SK-MEL-5 (cell line): ENCODE results near the gene PDIA4. TPM values are rescaled to one million over a fixed set of nuclear protein-coding genes. Genes with fewer than 3 reads are reported as not detected.
"Not testable (repeated sequence)": the region's sequence is repeated elsewhere in the genome, so short reads cannot be mapped to it uniquely, and the experiment has no call there.

ENCODE experiments used
- DNase-seq: peaks from one replicate; pipeline ENCODE4 v3.0.0-alpha.2; 2016; ENCODE audit warnings: low read depth, low spot score
- in situ Hi-C: cut with HindIII; loops from 2 replicates; pipeline ENCODE4 v1.10.0; 2016; ENCODE audit warnings: low sequenced_read_pairs, high pct_unique_total_duplicates, low pct_unique_long_range_greater_than_20kb
- total RNA-seq: library from RNA; depleted of rRNA; stranded (reverse); fragments of >200 nt; shearing (Covaris generic); gene quantifications from 2 replicates; pipeline ENCODE4 v1.2.3, GENCODE V29; 2014

The PDIA4 gene
- total RNA-seq, 1 experiment from 2014 or later, result 385 TPM

DNA sequence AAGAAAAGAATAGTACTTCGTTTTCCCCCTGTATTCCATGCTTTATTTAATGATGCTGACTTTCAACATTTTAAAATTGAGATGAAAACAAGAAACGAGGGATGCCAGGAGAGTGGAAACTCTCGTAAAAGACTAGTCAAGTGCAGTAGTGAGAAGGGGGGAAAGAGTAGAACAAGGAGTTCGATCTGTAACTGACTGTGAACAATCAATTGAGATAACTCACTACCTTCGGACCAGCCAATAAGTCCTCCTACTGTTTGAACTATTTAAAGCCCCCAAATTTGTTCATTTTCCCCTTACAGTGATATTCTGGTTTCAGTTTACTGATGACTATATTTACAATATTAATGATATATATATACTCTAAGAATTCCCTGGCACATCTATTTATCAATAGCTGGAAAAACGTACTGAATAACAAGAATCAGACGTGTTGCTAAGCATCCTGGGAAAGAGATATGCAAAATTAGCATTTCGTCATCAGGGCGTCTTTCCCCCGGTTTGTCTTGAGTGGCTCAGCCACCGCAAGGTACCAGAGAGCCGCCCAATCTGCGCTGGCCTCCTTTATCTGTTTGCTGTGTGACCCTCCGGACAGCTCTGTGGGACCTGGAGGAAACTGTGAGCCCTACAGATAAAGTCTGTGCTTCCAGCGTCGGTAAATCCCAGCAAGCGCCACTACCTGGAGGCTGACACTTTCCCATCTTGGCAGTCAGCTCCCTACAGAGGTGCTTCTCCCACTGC, 41.1 kb downstream of the PDIA4 start:
- peak; percentile 95 for DNase-seq
- in situ Hi-C loops, result no loop called here

DNA sequence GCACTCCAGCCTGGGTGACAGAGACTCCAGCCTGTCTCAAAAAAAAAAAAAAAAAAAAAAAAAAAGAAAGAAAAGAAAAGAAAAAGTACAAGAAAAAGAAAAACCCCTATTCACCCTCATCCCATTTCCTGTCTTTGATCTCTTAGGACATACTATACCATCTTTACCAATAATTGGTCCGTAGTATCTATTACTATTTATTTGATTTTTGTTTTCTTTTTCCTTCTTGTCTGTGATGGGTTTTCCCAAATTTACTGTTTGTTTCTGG, 41.6 kb downstream of the PDIA4 start:
- DNase-seq, result no peak
- in situ Hi-C loops, result no loop called here

DNA sequence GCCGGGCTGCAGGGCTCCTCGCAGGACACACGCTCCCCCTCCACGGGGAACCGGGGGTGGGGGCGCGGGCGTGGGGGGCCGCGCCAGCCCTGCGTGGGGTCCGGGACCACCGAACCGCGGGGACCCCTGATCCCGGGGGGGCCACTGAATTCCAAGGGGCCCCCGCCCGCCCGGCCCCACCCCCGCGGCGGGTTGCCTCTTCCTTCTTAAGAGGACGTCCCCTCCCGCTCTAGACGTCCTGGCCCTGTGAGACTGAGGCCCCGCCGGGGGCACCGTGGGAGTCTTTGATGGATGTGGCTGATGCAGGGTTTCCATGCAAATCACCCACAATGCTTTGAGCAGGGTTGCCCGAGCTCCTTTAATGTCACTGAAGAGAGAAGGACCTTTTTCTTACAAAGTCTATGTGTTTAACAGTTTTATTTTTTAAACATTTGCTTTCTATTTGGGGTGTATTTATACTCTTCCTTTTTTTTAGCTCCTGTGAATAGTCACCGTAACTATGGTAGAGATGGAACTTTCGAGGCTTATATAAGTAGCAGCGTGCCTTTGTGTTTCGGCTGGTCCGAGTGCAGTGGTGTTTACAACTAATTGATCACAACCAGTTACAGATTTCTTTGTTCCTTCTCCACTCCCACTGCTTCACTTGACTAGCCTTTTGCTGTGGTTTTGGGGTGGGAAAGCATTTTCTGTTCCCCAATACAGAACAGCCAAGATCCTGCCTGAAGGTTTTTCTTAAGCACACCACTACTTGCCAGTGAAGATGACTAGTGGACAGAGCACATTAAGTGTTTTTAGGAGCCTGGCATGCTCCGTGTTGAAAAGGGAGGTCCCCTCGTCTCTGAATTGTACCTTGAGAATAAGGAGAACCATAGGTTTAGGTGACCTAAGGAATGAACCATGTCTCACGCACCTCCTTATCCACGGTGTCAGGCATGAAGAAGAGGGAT, 44.8 kb downstream of the PDIA4 start:
- DNase-seq, result peak; percentile 91
- in situ Hi-C loops, result no loop called here

DNA sequence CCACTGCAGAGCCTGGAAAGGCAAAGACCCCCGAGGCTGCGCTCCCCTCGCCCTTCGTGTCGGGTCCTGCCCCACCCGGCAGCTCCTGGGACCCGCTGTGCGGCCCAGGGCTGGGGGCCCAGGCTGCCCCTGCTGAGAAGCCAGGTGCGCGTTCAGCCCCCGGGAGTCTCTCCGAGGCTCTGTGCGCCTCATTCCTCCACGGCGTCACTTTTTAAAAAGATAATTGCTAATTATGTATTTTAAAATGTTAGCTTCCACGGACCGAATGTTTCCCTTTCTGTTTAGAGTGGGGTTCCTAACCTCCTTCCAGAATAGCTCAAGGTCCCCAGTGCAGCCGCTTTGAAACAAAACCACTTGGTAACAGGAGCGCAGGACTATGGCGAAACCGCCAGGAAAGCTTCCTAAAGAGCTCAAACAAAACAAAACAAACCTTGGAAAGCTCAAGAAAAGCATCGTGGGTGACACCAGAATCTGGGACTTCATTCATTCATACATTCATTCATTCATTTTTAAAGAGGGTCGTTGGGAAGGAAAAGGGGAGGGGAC, 45.6 kb downstream of the PDIA4 start:
- no peak for DNase-seq
- in situ Hi-C loops, result no loop called here

DNA sequence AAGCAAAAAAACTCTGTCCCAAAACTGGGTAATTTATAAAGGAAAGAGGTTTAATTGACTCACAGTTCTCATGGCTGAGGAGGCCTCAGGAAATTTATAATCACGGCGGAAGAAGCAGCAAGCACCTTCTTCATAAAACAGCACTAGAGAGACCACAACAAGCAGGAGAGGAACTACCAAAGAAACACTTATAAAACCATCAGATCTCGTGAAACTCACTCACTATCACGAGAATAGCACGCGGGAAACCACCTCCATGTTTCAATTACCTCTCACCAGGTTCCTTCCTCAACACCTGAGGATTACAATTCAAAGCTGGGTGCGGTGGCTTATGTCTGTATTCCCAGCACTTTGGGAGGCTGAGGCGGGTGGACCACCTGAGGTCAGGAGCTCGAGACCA, 48.5 kb downstream of the PDIA4 start:
- in situ Hi-C loops, result no loop called here
- DNase-seq, result no peak

DNA sequence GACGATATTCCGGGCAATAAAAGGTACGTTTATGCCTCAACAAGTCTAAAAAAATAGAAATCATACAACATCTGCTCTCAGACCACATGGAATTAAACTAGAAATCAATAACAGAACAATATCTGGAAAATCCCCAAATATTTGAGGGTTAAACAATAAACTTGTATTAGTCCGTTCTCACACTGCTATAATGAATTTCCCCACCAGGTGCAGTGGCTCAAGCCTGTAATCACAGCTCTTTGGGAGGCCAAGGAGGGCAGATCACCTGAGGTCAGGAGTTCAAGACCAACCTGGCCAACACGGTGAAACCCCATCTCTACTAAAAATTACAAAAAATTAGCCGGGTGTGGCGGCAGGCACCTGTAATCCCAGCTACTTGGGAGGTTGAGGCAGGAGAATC, 49.2 kb downstream of the PDIA4 start:
- DNase-seq, in situ Hi-C loops: not testable (repeated sequence)

DNA sequence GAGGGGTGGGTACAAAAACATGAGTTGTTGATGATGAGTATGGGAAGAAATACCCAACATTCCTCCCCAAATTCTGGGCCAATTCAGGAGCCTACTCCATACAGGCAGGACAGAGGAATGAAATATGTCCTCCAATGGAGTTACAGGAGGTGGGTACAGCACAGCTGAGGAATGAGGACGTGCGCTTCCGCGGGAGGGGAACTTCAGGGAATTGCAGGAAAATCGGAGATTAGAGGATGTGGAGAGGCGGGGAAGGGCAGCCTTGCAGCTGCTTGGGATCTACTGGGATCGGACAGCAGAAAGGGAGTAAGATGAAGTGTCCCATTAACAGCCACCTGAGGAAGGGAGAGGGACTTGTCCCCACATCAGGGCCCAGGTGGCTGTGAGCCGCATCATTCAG, 50.2 kb downstream of the PDIA4 start:
- DNase-seq, result no peak
- in situ Hi-C loops, result no loop called here

DNA sequence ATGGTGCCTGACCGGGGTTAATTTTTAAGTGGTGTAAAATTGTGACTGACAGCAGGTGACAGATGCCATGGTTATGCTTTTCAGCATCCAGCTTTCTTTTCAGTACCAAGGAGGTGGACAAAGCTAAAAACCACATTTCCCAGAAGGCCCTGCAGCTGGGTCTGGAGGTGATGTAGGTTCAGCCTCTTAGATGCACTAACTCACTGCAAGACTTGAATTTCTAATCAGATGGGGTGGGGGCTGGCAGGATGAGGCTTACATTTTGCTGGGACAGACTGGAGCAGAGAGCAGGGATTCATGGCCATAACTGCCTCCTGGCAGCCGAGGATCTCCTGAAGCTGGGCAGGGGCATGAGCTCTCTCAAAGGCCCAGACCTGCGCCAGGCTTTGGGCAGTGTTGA, 52.4 kb downstream of the PDIA4 start:
- no peak for DNase-seq
- in situ Hi-C loops, result no loop called here

DNA sequence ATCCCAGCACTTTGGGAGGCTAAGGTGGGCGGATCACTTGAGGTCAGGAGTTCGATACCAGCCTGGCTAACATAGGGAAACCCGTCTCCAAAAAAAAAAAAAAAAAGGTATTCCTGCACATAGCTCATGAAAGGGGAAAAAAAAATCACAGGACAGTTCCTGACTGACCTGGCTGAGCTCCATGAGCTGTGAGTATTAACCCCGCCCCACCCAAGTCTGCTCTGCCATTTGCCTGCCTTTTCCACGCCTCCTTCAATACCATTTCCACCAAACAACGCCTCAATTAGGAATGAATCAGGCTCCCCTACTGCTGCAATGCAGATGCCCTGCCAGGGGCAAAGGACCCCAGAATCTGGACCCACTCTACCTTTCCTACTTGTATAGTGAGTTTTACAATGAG, 55.0 kb downstream of the PDIA4 start:
- in situ Hi-C loops, result no loop called here
- DNase-seq, result no peak

DNA sequence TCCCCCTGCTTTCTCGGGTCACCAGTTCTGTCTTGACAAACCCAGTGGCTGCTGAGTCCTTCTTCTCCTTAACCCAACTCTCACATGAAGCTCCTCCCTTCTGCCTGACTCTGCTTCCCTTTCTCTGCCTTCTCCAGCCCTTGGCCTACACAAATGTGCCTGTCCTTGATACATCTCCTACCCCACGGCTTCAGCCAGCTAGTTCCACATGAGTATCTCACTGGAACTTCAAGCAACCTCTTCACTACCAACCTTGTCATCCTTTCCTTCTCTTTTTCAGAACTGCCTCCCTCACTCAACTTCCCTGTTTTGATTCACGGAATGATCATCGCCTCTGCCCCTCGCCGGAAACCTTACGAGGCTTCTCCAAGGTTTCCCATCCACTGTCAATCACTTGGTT, 55.9 kb downstream of the PDIA4 start:
- in situ Hi-C loops, result no loop called here
- DNase-seq, result no peak

DNA sequence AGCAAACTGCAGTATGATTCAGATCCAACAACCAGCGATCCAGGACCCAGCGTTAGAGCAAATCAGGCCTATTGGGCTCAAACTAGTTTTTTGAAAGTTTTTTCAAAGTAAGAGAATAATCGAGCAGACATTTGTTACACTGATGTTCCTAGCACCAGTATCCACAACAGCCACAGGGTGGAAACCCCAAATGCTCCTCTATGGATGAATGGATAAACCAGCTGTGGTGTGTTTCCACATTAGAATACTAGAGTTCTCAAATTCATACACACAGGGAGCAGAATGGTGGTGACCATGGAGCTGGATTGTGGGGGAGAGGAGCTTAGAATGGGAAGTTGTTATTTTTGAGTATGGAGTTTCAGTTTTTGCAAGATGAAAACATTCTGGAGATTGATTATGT, 60.7 kb downstream of the PDIA4 start:
- in situ Hi-C loops, result no loop called here
- no peak for DNase-seq

DNA sequence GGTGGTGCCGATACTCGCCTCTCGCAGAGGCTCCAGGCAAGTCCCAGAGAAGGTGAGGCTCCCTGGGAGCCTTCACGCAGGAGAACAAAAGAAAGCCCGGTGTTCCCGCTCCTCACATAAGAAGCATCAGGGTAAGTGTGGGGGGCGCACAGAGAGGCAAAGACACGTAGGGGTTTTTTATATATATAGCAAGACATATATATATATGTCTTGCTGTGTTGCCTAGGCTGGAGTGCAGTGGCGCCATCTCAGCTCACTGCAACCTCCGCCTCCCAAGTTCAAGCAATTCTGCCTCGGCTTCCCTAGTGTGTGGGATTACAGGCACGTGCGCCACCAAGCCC, 61.3 kb downstream of the PDIA4 start:
- no peak for DNase-seq
- in situ Hi-C loops, result no loop called here

DNA sequence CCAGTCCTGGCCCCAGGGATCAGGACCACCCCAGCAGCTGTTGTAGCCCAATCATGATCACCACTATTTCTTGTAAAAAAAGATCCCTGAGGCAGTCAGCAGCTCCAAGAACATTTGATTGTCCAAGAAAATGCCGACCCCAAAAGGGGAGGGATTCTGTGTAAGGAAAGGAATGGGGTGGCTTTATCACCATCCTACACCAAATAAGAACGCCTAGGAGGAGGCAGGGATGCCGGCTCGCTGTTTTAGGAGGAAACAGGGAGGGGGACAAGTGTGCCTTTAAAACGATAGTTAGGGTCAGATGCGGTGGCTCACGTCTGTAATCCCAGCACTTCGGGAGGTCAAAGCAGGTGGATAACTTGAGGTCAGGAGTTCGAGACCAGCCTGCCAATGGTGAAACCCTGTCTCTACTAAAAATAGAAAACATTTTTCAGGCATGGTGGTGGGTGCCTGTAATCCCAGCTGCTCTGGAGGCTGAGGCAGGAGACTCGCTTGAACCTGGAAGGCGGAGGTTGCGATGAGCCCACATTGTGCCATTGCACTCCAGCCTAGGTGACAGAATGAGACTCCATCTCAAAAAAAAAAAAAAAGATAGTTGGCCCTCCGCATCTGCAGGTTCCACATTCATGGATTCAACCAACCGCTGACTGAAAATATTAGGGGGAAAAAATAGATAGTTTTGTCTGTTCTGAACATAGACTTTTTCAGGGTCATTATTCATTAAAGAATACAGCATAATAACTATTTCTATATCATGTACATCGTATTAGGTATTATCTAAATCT, 63.6 kb downstream of the PDIA4 start:
- no peak for DNase-seq
- in situ Hi-C loops, result no loop called here

DNA sequence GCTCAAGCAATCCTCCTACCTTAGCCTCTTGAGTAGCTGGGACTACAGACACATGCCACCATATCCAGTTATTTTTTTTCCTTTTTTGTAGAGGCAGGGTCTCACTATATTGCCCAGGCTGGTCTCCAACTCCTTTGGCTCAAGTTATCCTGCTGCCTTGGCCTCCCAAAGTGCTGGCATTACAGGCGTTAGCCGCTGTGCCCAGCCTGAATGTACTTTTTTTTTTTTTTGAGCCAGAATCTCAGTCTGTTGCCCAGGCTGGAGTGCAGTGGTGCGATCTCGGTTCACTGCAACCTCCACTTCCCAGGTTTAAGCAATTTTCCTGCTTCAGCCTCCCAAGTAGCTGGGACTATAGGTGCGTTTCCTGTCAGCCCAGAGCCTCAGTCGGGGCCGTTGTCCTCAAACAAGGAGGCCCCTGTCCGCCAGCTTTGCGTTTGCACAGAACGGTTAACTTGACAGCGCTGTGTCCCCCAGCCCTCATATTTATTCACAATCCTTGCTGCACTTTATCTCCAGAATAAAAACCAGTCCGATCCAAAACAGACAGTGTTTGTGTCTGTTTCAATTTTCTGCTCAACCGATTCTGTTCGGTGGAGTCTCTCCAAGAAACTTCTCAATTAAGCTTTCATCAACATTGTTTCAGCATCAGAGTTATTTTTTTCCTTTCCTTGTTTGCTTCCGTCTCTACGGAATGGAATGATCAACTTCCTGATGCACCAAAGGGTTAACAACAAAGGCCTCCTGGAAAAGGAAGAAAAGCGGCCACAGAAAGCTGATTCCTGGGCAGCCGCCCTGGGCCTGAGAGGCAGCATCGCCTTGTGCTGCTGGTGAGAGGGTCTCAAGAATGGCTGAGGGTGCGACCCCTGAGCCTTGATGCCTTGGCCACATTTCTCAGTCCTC, 64.5 kb downstream of the PDIA4 start:
- in situ Hi-C loops, result no loop called here
- peak; percentile 63 for DNase-seq

DNA sequence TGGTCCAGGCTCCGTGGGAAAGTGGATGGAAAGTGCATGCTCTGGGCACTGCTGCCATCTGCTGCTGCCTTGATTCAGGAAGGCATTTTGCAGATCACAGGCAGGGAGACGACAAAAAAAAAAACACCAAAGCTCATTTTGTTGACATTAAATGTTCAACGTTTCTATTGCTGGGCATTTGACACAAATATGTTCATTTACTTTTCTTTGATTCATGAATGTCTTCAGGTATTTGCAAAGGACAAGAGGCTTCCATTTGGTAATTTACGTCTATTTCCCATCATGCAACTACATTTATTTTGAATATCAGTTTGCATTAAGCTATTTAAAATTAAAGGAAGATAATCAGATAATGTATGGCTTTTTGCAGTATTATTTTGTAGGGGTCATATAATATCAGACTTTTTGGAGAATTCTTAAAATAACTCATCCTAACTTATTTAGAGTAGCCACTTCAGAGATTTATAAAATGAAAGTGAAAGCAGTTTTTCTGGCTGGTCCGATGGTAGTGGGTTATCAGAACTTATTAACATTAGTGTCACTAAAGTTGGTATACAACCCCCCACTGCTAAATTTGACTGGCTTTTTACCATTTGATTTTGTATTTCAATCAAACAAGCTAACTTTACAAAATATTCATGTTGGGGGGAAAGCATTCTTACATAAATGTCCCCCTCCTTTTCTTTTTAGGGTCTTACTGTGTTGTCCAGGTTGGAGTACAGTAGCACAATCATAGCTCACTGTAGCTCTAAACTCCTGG, 65.3 kb downstream of the PDIA4 start:
- DNase-seq, result peak; percentile 86
- in situ Hi-C loops, result no loop called here

DNA sequence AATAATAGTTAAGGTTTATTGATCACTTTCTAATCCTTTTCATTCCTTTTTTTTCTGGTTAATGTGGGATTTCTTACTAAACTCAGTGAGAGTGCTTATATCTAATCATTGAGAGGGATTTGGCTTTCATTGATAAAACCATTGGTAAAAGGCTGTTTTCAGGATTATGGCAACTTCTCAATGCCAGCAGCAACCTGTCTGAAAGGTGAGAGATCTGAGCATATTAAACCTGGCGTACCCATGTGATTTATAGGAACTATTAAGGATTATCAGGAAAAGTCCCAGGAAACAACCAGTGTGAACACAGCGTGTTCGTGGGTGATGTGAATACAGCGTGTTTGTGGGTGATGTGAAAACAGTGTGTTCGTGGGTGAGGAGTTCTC, 65.9 kb downstream of the PDIA4 start:
- DNase-seq, result no peak
- in situ Hi-C loops, result no loop called here

DNA sequence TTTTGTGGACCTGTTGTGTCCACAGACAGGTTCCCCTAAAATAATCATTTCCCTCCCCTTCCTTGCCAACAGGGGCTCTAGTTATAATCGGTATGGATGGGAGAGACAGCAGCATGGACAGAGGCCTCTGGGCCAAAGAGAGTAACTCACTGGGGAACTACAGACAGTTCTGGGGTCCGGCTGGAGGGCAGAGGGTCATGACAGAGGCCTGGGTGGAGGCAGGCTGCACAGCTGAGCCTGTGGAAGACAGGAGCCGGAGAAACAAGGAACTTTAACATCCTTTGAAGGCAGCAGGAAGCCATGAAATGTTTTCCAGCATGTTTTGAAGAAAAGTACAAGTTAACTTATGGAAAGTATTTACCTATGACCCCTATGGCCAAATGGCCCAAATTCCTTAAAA, 68.6 kb downstream of the PDIA4 start:
- DNase-seq, result no peak
- in situ Hi-C loops, result no loop called here
